ENCODE measurements around the gene SCGB2B2. TPM values are rescaled to one million over a fixed set of nuclear protein-coding genes. Genes with fewer than 3 reads are reported as not detected.

Gene SCGB2B2
- polyA plus RNA-seq, 2 of the 4 experiments (the other 2 are of a cell fraction) = 0.21 to 0.26 TPM

- Histone ChIP-seq H3K27ac (peak overlapping the region; percentile 23 to 70), H3K9me3 (peaks cover 10% of the 10 kb centered on the region; the same call in 2 of the 3 replicates), H3K4me3 (peak overlapping the region; percentile 38), H3K4me1 (peaks cover 5% of the 10 kb centered on the region; the same call in 1 of the 3 replicates), H3K4me2 (peak overlapping the region; percentile 74)
- DNase-seq (ENCODE audit: low read depth in 1 of 2, low spot score in 1 of 2) = no peak
- CTCF ChIA-PET = interaction anchor here (1.1 kb wide), 1 partner anchor 28 kb away, joined by 5 read pairs; no protein-coding TSS in a partner anchor
- WGBS (ENCODE audit: missing lambda C conversion rate) = 56% methylated on average over 17 of the region's 17 CpGs
- TF ChIP-seq, protein P1, sequence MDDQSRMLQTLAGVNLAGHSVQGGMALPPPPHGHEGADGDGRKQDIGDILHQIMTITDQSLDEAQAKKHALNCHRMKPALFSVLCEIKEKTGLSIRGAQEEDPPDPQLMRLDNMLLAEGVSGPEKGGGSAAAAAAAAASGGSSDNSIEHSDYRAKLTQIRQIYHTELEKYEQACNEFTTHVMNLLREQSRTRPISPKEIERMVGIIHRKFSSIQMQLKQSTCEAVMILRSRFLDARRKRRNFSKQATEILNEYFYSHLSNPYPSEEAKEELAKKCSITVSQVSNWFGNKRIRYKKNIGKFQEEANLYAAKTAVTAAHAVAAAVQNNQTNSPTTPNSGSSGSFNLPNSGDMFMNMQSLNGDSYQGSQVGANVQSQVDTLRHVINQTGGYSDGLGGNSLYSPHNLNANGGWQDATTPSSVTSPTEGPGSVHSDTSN (IDR thresholded peaks at IDR 0.05) = no peak
- TF ChIP-seq FOSL2 (IDR thresholded peaks at IDR 0.05) (no peak), FOSL2 (CRISPR knock-in tag; IDR thresholded peaks at IDR 0.05) (no peak), E2F6 (IDR thresholded peaks at IDR 0.05; ENCODE audit: borderline replicate concordance, low read depth) (no peak), ZNF302 (CRISPR knock-in tag; IDR thresholded peaks at IDR 0.05) (no peak), TP53 (CRISPR knock-in tag; IDR thresholded peaks at IDR 0.05) (no peak), CEBPB (IDR thresholded peaks at IDR 0.05) (no peak), ZSCAN20 (CRISPR knock-in tag; IDR thresholded peaks at IDR 0.05) (no peak), MAZ (IDR thresholded peaks at IDR 0.05; ENCODE audit: borderline replicate concordance, low read depth, low read length) (no peak), POLR2A (IDR thresholded peaks at IDR 0.05; ENCODE audit: low read length) (no peak), HDAC2 (IDR thresholded peaks at IDR 0.05) (no peak)
- POLR2A ChIA-PET = no interaction called here
- FAIRE-seq = no peak
- peak in 1 of 2 experiments; percentile 30; a peak in 4 of 6 replicates for ATAC-seq
These were observed 9.4 kb downstream of the SCGB2B2 start for GRCh38 chr19:34667349-34668076.

- 59% methylated on average over 9 of the region's 9 CpGs for WGBS (ENCODE audit: missing lambda C conversion rate)
- peak overlapping the region; percentile 74 for H3K4me2 ChIP-seq
- POLR2A ChIA-PET = no interaction called here
These were observed 10.0 kb downstream of the SCGB2B2 start for GRCh38 chr19:34666958-34667265.

More at GRCh38 chr19:34666958-34667265, 10.0 kb downstream of the SCGB2B2 start:
- H3K9me3 ChIP-seq = peaks cover 9% of the 10 kb centered on the region; the same call in 1 of the 3 replicates
- DNase-seq (ENCODE audit: low read depth in 1 of 2, low spot score in 1 of 2) (no peak), ATAC-seq (no peak; a peak in 1 of 6 replicates), FAIRE-seq (no peak)
- no peak for TF ChIP-seq CBX8 (IDR thresholded peaks at IDR 0.05)
- no peak for TF ChIP-seq CTCF (IDR thresholded peaks at IDR 0.05)
- no peak for TF ChIP-seq MAX (IDR thresholded peaks at IDR 0.05)
- TF ChIP-seq CHD4 (IDR thresholded peaks at IDR 0.05; ENCODE audit: borderline replicate concordance) = no peak
- TF ChIP-seq JUNB (IDR thresholded peaks at IDR 0.05) = no peak
- TF ChIP-seq POLR2AphosphoS2 (conservative IDR thresholded peaks at IDR 0.05; ENCODE audit: low read length) = no peak
- no peak for TF ChIP-seq NPAS2 (CRISPR knock-in tag; IDR thresholded peaks at IDR 0.05; ENCODE audit: borderline replicate concordance)
- TF ChIP-seq CEBPB (IDR thresholded peaks at IDR 0.05) = no peak
- TF ChIP-seq ZNF302 (CRISPR knock-in tag; IDR thresholded peaks at IDR 0.05) = no peak
- no peak for TF ChIP-seq HOXB5 (CRISPR knock-in tag; IDR thresholded peaks at IDR 0.05)
- TF ChIP-seq GATA3 (IDR thresholded peaks at IDR 0.05; ENCODE audit: borderline replicate concordance) = no peak
- TF ChIP-seq MAFK (IDR thresholded peaks at IDR 0.05; ENCODE audit: partially characterized antibody) = no peak
- no peak for TF ChIP-seq RNF2 (IDR thresholded peaks at IDR 0.05; ENCODE audit: borderline replicate concordance, low read depth)
- no peak for TF ChIP-seq ZC3H11A (IDR thresholded peaks at IDR 0.05)
- TF ChIP-seq TP53 (CRISPR knock-in tag; IDR thresholded peaks at IDR 0.05) = no peak
- no peak for TF ChIP-seq SMC3 (IDR thresholded peaks at IDR 0.05)
- no peak for TF ChIP-seq POLR2A (IDR thresholded peaks at IDR 0.05; ENCODE audit: low read length)
- no peak for TF ChIP-seq PHF8 (IDR thresholded peaks at IDR 0.05; ENCODE audit: borderline replicate concordance, low read depth)
- TF ChIP-seq MYC (IDR thresholded peaks at IDR 0.05; ENCODE audit: borderline replicate concordance, low read length) = no peak
- CTCF ChIA-PET = interaction anchor here (1.1 kb wide), 1 partner anchor 28 kb away, joined by 5 read pairs; no protein-coding TSS in a partner anchor
- peaks cover 5% of the 10 kb centered on the region; the same call in 1 of the 3 replicates for H3K4me1 ChIP-seq
- peak overlapping the region in 1 of 2 experiments; percentile 70; a peak in 3 of 6 replicates for H3K27ac ChIP-seq
- peak overlapping the region; percentile 38 for H3K4me3 ChIP-seq
